GM19455 (cell line): ENCODE results near the gene FSCN2.

ENCODE experiments used
- ATAC-seq: cut with Tn5 transposase; IDR thresholded peaks from one replicate; pipeline ENCODE4 v1.9.1; 2021; ENCODE audit not compliant: unreplicated experiment

The FSCN2 gene

DNA sequence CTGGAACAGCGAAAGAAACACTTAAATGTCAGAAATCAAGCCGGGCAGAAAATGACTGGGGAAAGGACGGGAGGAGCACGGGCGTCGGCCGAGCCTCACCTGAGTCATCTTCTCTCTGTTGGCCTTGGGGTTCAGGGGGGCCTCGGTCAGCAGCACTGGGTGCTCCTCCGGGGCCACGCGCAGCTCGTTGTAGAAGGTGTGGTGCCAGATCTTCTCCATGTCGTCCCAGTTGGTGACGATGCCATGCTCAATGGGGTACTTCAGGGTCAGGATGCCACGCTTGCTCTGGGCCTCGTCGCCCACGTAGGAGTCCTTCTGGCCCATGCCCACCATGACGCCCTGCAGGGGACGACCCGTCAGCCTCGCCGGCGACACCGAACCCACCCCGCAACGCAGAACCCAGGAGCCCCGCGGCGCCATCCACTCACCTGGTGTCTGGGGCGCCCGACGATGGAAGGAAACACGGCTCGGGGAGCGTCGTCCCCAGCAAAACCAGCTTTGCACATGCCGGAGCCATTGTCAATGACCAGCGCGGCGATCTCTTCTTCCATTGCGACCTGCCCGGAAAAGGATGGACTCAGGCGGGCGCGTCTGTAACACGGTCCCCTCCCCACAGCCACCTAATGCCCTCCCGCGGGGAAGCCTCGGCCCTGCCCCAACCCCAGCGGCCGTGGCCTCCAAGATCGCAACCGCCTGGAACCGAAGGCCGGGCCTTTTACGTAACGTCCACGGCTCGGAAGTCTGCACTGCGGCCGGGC lies 16.2 kb upstream of the FSCN2 start:
- ATAC-seq = no peak

DNA sequence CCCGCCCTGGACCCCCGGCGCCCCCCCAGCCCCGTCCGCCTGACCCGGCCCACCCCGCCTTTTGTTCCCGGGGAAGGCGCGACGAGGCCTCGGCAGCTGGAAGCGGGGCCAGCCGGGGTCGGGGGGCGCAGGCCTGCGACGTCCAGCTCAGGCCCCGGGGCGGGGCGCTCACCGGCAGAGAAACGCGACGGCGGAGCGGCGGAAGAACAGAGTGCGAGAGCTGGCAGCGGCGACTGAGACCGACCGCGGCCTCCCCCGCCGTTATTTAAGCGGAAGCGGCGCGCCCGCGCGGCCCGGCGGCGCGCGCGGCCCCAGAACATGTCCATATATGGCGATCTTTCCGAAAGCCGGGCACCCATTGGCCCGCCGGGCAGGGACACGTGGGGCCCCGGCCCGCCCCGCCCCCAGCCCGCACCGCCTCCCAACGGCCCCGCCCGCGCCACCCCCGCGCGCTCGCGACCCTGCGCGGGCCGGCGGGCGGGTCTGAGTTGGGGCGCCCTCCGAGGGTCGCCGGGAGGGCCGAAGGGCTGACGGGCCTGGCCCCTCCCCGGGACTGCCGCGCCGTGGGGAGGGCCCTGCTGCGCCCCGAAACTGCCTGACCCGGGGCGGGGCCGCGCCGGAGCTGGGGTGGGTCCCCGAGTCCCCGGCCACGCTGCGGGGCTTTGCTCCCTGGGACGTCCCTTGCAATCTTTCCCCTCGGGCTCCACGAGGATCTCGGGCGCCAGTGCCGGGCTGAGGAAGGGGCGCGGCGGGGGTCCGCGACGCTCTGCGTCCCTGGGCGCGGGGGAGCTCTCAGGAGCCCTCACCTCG lies 15.4 kb upstream of the FSCN2 start, which contains the start of gene ACTG1:
Gene ACTG1 (minus strand): TSS at position 238 of the 810 bp plus-strand sequence. CDS start 445 bp downstream, outside the sequence.
- no peak for ATAC-seq

DNA sequence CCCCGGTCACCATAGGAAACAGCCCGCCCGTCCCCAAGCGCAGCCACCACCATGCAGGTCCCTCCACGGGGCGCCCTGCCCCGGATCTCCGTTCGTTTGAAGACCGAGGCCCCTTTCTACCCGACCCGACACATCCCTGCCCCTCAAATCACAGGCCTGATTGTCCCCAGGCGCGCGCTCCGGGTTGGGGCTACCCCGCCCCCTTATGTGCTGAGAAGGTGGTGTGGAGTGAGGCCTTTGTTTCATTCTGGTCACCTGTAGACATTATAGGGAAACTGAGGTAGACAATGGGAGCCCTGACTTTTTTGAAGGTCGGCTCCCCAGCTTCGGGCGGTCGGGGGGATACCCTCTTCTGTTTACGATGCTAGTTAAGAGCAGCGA lies 14.8 kb upstream of the FSCN2 start:
- ATAC-seq = no peak

DNA sequence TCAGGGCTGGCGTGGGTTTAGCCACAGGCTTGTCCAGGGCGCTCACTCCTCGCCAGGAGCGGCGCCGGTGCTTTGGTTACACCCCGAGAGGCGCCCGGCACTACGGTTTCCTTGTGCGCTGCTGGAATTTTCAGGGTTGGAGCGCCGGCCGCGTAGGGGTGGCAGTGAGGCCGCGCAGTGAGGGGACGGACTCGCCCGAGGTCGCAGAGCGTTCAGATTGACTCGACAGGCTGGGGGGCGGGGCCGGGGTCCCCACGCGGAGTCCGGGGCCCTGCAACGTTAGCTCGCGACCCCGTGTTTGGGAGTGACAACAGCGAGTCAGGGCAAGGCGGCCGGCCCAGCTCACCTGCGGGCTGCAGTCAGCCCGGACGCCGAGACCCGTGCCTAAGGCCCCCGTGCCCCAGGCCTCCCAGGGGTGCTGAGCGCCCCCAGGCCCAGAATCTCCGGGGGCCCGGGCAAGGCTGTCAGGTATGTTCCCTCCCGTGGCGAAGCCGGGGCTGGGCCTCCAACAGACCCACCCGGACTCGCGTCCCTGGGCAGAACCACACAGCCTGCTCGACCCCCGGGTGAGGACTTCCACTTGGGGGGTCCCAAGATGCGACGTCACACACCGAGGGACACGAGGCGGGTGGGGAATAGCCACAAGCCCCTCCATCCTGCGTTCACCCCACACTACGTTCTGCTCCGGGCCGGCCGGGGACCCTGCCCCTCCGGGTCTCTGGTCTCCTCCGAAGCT lies 14.3 kb upstream of the FSCN2 start:
- ATAC-seq = no peak

DNA sequence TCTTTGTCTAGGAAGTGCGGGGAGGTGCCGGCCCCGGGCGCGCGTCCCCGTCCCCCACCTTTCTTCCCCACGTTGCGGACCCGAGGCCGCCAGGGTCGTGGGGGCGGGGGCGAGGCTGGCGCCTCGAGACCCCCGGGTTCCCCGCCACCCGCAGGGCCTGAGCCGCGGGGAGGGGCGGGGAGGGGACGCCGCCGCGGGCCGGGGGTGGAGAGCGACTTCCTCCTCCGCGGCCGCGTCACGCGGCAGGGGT lies 13.8 kb upstream of the FSCN2 start:
- ATAC-seq = no peak

DNA sequence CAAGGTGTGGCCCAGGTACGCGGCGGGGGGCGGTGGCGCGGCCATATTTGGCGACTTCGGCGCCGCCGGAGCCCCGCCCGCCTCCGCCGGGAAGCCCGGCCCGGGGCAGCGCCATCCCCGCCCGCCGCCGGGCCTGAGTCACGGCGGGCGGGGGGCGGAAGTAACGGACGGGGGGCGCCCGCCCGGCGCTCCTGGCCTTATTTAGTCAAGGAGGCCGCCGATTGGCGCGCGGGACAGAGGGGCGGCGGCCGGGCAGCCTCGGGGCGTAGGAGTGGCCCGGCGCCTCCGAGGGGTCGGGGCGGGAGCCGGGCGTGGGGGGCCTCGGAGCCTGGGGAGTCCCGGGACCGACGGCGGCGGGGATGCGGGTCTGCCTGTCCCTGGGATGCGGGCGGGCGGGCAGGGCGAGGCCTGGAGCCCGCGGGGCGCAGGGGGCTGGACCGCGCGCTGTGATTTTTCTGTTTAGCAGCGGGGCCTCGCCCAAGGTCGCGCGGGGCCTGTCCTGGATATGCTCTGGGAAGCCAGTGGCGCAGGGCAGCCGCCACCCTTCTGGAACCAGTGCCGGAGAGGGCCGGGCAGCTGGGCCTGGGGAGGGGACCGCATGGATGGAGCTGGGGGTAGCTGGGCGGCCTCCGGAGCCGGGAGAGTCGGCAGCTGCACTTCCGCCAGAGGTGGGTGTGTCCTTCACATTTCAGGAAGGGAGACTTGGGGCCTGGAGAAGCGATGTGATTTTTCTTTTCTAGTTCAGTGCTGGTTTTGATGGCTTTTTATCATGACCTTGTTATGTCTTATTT lies 13.2 kb upstream of the FSCN2 start:
- ATAC-seq = no peak

DNA sequence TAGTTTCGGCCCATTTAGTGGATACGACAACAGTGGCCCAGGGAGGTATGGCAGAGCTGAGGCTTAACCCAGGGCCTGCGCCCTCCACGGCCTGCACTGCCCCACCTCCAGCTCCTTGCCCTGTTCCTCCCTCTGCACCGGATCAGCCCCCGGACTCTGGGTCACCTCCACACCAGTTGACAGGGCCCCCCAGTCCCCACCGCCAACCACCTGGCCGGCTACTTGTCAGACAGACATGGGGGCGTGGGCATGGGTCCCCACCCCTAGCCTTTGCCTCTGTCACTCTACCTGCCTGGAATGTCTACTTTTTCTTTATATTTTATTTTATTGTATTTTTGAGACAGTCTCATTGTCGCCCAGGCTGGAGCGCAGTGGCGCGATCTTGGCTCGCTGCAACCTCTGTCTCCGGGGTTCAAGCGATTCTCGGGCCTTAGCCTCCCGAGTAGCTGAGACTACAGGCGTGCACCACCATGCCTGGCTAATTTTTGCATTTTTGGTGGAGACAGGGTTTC lies 12.6 kb upstream of the FSCN2 start:
- ATAC-seq = no peak

DNA sequence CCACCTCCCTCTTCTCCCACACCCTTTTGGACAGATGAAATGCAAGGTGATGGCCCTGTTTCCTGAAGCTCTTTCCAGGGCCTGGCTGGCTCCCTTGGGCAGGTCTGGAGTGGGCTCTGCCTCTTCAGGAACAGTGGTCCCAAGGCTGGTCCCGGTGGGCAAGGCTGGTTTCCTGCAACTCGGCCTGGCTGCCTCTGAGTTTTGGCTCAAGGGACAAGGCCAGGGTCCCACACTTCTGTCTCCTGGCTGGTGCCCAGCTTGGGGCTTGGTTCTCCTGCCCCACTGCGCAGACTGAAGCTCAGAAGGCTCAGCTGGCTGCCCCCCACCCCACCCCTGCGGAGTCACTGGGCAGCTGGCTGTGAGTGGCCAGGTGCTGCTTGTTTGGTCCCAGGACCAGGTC lies 11.7 kb upstream of the FSCN2 start:
- ATAC-seq = no peak

DNA sequence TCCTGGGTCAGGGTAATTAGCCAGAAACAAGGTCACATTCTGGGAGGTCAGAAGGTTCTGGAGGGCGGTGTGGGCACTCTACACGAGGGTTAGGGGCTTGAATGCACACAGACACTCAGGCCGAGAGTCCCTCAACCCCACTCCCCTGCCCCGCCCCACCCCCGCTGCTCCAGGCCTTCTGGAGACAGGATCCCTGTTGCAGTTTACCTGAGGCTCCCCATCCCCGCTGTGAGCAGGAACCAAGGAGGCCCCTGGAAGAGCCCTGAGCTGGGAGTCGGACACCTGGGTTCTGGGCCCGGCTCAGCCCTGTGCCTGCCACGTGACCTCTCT lies 11.2 kb upstream of the FSCN2 start:
- no peak for ATAC-seq

DNA sequence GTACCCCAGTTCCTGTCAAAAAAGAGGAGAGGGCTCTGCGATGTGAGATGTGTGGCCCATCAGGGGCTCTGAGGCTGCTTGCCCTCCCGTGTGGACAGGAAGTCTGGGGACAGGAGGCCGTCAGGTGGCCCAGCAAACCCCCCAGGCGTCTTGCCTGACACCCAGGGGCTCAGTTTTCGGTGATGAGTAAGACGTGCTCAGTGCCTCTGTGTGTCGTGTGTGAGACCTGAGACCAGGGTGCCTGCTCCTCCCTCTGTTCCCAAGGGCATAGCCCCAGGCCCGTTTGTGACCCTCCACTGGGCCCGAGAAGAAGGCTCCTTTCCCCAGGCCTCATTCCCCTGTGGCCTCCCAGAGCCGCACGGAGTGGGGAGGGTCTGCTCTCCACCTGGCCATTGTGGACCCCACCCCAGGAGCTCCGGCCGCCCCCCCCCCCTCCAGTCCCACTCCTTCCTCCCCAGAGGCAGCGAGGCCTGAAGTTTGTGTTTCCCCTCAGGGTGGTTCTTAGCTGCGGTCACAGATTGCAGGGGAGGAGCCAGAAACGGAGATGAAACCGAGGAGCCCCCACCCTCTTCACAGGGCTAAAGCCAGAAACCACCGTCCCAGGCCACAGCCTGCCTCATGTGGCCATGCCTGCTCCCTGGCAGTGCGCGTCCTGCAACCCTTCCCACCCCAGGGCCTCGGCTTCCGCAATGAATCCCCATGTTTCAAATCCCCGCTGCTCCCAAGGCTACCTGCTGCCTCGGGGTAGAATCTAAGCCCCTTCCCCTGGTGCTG lies 10.7 kb upstream of the FSCN2 start:
- peak; percentile 35 for ATAC-seq

DNA sequence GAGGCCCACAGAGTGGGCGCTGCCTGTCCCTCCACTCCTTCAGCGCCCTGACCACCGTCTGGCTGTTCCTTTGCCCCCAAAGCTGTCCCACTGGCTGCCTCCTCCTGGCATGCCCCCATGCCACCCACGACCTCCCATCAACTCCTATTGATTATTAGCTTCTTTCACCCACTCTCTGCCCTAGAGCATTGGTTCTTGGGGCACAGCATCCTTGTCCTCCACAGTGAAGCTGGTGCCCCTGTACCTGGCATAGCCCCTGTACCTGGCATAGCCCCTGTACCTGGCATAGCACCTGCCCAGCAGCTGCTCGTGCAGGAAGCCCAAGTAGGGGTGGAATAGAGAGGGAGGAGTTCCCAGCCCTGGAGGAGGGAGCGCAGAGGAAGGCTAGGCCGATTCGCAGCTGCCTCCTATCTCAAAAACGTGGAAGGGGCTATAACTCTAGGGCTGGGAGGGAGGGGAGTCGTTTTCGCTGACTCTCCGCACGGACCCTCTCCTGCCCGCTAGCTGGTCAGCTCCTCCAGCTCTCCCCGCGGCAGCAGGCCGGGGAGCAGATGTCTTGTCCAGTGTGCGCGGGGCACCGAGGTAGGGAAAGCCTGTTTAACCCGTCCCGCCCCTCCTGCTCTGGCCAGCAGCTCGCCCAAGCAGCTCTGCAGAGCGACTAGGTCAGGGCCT lies 9.9 kb upstream of the FSCN2 start:
- no peak for ATAC-seq

DNA sequence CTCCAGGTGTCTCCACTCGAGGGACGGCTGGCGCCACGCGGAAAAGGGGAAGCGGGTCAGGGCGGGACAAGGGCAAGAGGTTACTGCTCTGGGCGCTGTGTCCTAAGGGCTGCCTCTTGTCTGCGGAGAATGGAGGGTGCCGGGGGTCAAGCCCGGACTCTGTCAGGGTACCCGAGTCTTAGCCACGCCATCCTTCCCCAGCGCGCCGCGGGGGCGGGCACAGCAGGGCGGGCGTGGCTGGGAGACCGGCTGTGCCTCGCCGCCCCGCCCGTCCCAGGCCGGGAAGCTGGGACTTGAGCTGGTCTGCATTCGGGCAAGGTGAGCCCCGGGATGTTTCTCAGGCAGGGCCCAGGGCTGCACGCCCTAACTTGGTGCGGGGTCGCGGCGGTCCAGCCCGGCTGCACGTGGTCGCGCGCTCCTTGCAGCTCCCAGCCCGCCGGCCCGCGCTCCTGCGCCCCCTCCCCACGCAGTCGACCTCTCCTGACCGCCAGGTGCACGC lies 9.3 kb upstream of the FSCN2 start:
- no peak for ATAC-seq

DNA sequence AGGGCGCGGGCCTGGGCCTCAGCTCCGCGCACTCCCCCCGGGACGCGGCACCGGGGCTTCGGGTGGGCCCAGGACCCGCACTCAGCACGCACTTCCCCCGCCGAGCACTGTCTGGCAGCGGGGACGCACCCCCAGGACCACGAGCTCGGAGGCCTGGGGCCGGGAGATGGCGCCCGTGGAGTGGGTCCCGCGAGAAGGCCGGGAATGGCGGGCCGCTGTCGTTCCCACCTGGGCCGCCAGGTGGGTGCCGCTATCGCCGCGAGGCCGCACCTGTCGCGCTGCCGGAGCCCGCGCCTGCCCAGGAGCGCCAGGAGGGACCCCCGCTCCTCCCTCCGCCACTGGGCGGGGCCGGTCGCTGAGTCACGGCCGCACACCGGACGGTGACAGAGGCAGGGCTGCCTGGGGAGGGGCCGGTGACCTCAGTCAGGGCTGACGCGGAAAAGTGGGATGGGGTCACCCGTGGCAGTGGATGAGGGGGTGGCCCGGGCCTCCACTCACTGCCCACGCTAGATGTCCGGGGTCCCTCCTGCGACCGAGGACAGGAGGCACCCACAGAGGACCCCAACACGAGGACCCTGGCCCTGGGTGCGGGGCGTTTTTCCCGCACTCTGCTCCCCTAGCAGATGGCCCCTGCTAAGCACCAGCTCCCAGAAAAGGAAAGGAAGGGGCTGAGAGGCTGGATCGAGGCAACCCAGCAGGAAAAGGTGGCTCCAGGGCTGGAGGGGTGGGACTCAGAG lies 8.7 kb upstream of the FSCN2 start:
- ATAC-seq = no peak

DNA sequence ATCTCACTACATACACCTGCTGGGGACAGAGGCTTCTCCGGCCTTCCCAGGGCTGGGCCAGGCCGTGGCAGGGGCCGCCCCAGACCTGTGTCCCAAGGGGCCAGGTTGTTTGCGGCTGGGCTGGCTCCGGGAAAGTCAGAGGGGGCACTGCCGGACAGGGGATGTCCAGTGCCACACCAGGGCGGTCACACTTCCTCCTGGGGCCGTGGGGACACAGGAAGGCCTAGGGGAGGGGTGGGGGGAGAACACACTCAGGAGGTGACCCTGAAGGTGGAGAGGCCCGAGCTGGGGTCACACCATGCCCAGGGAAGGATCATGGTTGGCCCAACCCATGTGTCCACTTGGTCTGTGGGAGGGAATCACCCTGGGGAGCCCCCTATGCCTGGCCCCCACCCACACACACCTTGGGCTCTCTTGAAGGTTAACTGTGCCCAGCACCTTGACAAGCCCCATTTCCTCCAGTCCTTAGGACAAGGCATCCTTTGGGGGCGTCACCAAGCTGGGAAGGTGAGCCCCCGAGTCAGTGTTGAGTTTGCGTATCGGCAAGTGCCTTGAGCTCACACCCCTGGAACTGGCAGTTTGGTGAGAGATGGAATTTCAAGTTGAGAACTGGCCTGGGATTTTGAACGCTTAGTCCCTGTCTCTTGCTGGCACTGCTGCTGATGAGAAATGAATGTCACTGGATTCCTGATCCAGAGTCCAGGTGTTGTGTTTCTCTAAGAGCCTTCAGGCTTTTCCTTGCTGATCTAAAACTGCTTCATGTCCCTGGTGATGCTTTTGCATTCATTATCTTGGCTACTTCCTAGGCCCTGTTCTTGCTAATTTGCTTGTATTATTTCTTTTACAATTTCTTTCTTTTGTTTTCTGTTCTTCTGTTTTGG lies 7.9 kb upstream of the FSCN2 start:
- ATAC-seq = no peak

DNA sequence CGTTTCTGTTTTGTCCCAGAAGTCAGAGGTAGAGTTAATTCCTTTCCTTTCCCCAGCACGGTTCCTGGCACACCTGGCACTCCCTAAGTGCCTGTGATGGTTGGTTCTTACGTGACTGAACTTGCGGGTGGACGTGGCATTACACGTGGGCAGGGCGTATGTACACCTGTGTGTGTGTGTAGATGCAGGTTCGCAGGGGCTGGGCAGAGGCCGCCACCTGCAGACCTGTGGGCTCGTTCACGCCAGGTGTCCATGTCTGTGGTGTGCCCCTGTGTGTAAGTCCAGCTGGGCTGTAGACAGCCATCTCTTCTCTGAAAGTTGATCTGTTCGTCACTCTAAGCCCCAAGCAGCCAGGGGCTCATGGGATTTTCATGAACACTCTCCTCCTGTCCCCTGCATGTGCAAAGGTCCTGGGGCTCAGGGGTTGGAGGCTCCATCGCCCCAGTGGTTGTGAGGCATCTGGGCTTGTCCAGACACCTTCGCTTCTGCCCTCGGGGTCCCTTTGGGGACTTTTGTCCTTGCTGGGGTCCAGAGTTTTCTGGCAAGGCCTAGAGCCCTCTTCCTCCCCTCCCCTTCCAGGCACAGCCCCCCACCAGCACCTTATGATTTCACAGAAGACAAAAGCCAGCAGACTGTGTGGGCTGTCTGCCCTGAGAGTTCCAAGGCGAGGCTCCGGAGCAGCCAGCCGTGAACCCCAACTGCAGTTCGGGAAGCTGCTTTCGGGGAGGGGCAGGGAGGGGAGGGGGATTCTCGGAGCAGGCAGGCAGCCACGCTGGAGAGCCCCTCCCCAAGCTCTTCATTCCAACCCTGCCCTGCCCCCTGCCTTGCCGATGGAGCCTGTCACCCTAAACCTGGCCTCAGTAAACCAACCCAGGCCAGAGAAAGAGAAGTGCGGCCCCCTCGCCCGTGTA lies 5.4 kb upstream of the FSCN2 start:
- no peak for ATAC-seq

DNA sequence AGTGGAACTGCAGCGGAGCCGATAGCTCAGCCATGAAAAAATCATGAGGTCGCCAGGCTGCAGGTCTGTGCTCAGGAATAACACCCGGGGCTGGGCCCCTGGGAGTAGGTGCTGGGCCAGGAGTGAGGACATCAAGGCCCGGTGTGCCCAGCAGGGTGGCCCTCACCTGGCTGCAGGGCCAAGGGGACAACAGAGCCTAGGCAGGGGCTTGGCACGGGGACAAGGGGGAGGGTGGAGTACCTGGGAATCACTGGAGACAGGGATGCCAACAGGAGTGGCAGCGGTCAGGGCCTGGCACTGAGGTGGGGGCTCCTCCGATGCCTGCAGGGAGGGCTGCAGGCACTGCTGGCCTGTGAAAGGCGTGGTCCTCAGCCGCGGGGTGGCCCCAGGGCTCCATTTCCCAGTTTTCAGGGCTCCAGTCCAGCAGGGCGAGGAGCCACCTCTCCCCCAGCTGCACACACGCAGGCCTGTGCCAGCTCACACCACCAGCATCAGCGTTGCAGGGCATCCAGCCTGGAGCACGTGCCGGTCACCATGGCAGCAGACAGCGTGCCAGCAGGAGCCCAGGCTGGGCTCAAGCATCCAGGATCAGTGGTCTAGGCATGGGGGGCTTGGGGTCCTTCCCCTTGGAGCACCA lies 4.7 kb upstream of the FSCN2 start:
- ATAC-seq = no peak
